SKM-1 treated with dmso at 0.1 percent for 144 hours (cell line): ENCODE measurements around the gene PCF11.
"Not testable (repeated sequence)": the region's sequence is repeated elsewhere in the genome, so short reads cannot be mapped to it uniquely, and the experiment has no call there.

Source experiments
- DNase-seq: peaks from one replicate; lab custom pipeline; 2025; ENCODE audit not compliant: unreplicated experiment; lab: John Stamatoyannopoulos, UW

PCF11 gene

DNA sequence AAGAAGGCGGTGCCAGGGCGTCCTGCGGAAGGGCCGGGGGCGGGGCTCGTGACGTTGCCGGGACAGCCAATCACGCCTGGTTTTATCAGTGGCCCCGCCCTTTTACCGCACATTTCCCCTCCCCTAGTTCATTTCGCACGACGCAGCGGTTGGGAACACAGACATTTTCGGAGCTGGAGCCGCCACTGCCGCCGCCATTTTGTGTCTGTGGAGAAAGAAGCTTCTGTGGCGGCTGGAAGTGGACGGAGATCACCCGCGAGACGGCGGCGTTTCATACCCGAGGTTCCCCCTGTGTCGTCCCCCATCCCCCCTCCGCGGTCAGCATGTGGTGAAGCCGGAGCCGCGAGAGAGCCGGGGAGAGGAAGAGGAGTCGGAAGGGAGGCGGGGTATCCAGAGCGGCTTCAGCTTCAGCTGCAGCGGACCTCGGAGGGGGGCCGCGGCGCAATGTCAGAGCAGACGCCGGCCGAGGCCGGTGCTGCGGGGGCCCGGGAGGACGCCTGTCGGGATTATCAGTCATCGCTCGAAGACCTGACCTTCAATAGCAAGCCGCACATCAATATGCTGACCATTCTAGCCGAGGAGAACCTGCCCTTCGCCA lies at the start of gene PCF11:
Gene PCF11 (plus strand): TSS at position 136 of the 598 bp plus-strand sequence. CDS start 309 bp downstream, at position 445.
- no peak for DNase-seq

GRCh38 chr11:83112886-83113285 lies 44.0 kb upstream of the PCF11 start:
- no peak for DNase-seq

- DNase-seq: no peak
Measured at GRCh38 chr11:83115026-83115425, 41.9 kb upstream of the PCF11 start.

GRCh38 chr11:83115551-83115950 lies 41.4 kb upstream of the PCF11 start:
- no peak for DNase-seq

DNA sequence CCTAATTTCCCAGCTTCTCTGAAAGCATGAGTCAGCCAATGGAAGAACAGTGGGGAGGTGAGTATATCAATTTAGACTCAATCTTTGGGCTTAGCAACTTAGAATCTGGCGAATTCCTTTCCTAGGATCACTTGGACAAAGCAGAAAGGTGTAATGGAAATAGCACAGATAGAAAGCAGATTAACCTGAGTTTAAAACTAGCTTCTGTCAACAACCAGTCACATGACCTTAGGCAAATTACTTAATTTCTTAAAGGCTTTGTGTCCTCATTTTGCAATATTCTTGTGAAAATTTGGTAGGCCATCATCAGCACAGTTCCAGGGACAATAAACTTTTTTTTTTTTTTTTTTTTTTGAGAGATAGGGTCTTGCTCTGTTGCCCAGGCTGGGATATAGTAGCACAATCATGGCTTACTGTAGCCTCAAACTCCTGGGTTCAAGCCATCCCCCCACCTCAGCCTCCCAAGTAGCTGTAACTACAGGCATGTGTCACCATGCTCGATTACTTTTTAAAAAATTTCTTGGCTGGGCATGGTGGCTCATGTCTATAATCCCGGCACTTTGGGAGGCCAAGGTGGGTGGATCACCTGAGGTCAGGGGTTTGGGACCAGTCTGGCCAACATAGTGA lies 40.8 kb upstream of the PCF11 start:
- DNase-seq: no peak

GRCh38 chr11:83118814-83119213 lies 38.1 kb upstream of the PCF11 start:
- DNase-seq: no peak

- no peak for DNase-seq
Measured at GRCh38 chr11:83119216-83119615, 37.7 kb upstream of the PCF11 start.

DNA sequence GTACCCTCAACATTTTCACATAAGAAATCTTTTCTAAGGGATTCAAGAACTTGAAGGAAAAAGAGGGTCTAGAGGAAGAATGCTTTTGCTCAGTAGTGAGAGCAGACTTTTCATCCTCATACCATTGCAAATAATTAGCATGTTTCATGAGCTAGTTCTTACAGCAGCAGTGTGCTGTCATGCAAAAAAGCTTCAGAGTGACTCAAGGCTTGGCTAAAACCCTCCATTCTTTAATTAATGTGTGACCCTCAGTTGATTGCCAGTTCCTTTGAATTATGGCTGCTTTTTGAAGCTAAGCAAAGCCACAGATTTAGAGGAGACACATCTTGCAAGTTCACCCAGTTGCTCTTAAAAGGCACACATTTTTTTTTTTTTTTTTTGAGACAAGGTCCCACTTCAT lies 36.6 kb upstream of the PCF11 start:
- DNase-seq: no peak

GRCh38 chr11:83122050-83122449 lies 34.9 kb upstream of the PCF11 start:
- DNase-seq: peak; percentile 39

DNA sequence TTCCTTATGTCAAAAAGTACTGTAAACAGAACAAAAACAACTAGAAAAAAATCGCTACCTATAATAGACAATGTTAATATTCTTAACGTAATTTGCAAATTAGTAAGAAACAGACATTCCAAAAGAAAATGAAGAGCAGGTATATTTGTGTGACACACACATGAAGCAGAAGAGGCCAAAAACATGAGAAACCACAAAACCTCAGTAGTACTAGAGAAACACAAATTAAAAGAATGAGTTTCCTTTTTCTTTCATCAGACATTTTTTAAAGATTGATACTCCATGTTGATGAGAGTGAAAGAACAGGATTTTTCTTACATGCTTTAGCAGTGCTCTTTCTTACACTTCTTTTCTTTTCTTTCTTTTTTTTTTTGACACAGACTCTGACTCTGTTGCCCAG lies 34.2 kb upstream of the PCF11 start:
- no peak for DNase-seq

- no peak for DNase-seq
Measured at GRCh38 chr11:83124636-83125424, 32.1 kb upstream of the PCF11 start.

- no peak for DNase-seq
Measured at GRCh38 chr11:83125577-83125976, 31.4 kb upstream of the PCF11 start.

DNA sequence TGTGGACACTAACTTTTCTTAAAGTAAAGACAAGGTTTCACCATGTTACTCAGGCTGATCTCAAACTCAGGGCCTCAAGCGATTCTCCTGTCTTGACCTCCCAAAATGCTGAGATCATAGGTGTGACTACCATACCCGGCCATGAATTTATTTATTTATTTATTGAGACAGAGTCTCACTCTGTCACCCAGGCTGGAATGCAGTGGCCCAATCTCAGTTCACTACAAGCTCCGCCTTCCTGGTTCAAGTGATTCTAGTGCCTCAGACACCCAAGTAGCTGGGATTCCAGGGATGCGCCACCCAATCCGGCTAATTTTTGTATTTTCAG lies 29.7 kb upstream of the PCF11 start:
- no peak for DNase-seq

GRCh38 chr11:83132191-83132590 lies 24.7 kb upstream of the PCF11 start:
- no peak for DNase-seq

- not testable (repeated sequence) for DNase-seq
Measured at GRCh38 chr11:83133266-83133665, 23.7 kb upstream of the PCF11 start.

DNA sequence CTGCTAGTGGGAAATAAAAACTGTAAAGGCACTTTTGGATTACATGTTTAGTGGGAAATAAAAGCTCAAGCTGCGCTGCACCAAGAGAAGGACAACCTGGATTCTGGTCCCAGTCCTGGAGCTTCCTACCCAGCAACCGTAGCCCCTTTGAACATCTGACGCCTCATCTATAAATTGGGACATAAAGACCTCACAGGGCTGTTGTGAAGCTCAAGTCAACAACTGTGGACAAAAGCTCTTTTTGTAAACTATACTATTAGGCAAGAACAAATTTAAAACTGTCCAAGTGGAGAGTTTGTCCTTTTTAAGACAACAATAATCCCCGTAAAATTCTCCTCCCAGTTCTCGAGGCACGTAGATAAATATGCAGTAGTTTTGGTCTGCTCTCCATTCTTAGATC lies 17.6 kb upstream of the PCF11 start:
- no peak for DNase-seq

DNA sequence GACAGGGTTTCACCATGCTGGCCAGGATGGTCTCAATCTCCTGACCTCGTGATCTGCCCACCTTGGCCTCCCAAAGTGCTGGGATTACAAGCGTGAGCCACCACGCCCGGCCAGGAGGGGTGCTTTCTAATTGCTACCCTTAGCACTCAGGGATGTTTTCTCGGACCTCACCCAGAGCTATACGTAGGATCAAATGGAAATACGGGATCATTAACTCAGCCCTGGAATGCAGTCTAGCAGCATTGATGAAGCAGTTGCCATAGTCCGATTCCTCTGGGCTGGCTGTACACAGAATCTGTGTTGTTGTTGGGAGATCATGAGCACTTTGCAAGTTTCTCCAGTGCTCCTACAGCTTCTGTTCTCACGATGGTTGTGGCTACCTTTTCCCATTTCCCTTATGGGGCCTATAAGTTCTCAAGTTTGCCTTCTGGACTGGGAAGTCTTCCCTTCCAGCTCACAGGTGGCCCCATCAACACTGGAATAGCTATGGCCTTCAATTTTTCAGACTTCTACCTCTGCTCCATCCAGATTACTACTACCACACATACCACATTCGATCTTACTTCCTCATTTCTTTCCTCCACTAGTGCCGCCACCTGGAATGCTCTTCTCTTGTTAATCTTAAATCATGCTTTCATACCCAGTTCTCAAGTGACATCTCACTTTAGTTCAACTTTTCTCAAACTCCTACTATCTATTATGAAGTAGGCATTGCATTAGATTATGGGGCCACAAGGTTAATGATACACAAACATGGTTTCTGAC lies 16.1 kb upstream of the PCF11 start:
- peak; percentile 28 for DNase-seq

- no peak for DNase-seq
Measured at GRCh38 chr11:83147895-83148294, 9.0 kb upstream of the PCF11 start.

GRCh38 chr11:83150450-83150849 lies 6.5 kb upstream of the PCF11 start:
- no peak for DNase-seq

DNA sequence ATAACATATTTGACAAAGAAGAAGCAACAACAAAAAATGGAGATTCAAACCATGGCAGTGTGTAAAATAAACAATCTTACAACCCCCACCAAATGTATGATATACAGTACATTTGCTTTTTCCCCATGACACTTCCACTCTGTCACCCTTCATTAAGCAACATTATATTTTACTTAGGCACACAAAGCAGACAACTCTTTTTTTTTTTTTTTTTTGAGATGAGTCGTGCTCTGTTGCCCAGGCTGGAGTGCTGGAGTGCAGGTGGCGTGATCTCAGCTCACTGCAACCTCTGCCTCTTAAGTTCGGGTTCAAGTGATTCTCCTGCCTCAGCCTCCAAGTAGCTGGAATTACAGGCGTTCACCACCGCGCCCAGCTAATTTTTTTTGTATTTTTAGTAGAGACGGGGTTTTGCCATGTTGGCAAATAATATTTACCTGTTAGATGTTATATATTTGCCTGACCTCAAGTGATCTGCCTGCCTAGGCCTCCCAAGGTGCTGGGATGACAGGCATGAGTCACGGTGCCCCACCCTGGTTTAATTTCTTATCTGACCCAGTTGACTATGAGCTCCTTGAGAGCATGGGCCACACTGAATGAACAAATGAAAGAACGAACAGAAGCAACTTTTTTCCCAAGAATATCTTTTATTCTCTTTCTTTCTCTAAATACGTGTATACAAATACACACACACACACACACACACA lies 5.5 kb upstream of the PCF11 start:
- DNase-seq: no peak

- DNase-seq: no peak
Measured at GRCh38 chr11:83152264-83152663, 4.7 kb upstream of the PCF11 start.
